Choroid plexus epithelial cell (primary cell): ENCODE results near the gene MIER1.
"Not testable (repeated sequence)": the region's sequence is repeated elsewhere in the genome, so short reads cannot be mapped to it uniquely, and the experiment has no call there.

Experiments
- DNase-seq: peaks from one replicate; pipeline ENCODE4 v3.0.0-alpha.2; 2010; ENCODE audit warnings: low read depth
- H3K4me3 ChIP-seq: 2 replicates; pipeline ENCODE4 v1.5.1; 2011; ENCODE audit warnings: low read depth, mild to moderate bottlenecking, control low read depth, low read length, moderate library complexity
- CTCF ChIP-seq: conservative IDR thresholded peaks from 2 replicates; pipeline ENCODE4 v1.5.1; 2011; ENCODE audit warnings: low read depth, mild to moderate bottlenecking, control low read depth, inconsistent platforms, low read length, moderate library complexity

MIER1 gene

GRCh38 chr1:66924756-66925557 lies at the start of gene MIER1, which contains the start of gene DNAI4:
TSS of gene MIER1 (plus strand) at chr1:66924990. CDS start at chr1:66925029, 39 bp downstream.
TSS of gene DNAI4 (minus strand) at chr1:66924856. CDS start at chr1:66924831, 25 bp downstream.
- peak; percentile 99 for DNase-seq
- TF ChIP-seq CTCF, result peak; percentile 26
- peak within 1 kb of the TSS; percentile 92 for H3K4me3 ChIP-seq

- no peak for DNase-seq
- peak; percentile 3 for TF ChIP-seq CTCF
- no peak overlapping the region for H3K4me3 ChIP-seq
Measured at GRCh38 chr1:66876664-66877063, 48.1 kb upstream of the MIER1 start.

- H3K4me3 ChIP-seq, result no peak overlapping the region
- TF ChIP-seq CTCF, result no peak
- DNase-seq, result no peak
Measured at GRCh38 chr1:66889030-66889429, 35.8 kb upstream of the MIER1 start.

- TF ChIP-seq CTCF, result no peak
- no peak overlapping the region for H3K4me3 ChIP-seq
- no peak for DNase-seq
Measured at GRCh38 chr1:66890621-66891020, 34.2 kb upstream of the MIER1 start.

- no peak for DNase-seq
- TF ChIP-seq CTCF, result no peak
- no peak overlapping the region for H3K4me3 ChIP-seq
Measured at GRCh38 chr1:66893712-66894111, 31.1 kb upstream of the MIER1 start.

GRCh38 chr1:66915203-66915602 lies 9.6 kb upstream of the MIER1 start:
- DNase-seq, H3K4me3 ChIP-seq: not testable (repeated sequence)

GRCh38 chr1:66916320-66916719 lies 8.5 kb upstream of the MIER1 start:
- no peak for TF ChIP-seq CTCF

More at GRCh38 chr1:66916320-66916719, 8.5 kb upstream of the MIER1 start:
- DNase-seq, result no peak
- H3K4me3 ChIP-seq, result no peak overlapping the region
